ENCODE results near the gene XAF1. TPM values are rescaled to one million over a fixed set of nuclear protein-coding genes. Genes with fewer than 3 reads are reported as not detected.
"Not testable (repeated sequence)": the region's sequence is repeated elsewhere in the genome, so short reads cannot be mapped to it uniquely, and the experiment has no call there.

XAF1 gene
- total RNA-seq, 1 donor from 2014 or later = 0.91 TPM

DNA sequence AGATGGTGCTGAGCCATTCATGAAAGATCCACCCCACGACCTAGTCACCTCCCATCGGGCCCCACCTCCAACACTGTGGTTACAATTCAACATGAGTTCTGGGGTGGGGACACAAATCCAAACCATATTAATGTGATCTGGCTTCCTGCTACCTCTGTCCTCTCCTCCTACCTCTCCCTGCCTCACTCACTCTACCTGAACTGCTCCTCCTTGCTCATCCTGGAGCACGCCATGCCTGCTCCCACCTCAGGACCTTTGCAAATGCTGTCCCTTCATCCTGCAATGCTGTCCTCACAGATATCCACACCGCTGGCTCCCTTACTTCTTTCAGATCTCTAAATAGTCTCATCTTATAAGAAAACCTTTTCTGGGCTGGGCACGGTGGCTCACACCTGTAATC, 31.8 kb upstream of the XAF1 start:
- no peaks in the 10 kb centered on the region for H3K9me3 Mint-ChIP-seq (ENCODE audit: unreplicated experiment)
- H3K36me3 Mint-ChIP-seq (ENCODE audit: unreplicated experiment) = no peaks in the 10 kb centered on the region
- H3K4me3 Mint-ChIP-seq (ENCODE audit: unreplicated experiment) = no peak overlapping the region
- no peak overlapping the region for H3K27ac Mint-ChIP-seq (ENCODE audit: unreplicated experiment)
- TF ChIP-seq, protein P1, sequence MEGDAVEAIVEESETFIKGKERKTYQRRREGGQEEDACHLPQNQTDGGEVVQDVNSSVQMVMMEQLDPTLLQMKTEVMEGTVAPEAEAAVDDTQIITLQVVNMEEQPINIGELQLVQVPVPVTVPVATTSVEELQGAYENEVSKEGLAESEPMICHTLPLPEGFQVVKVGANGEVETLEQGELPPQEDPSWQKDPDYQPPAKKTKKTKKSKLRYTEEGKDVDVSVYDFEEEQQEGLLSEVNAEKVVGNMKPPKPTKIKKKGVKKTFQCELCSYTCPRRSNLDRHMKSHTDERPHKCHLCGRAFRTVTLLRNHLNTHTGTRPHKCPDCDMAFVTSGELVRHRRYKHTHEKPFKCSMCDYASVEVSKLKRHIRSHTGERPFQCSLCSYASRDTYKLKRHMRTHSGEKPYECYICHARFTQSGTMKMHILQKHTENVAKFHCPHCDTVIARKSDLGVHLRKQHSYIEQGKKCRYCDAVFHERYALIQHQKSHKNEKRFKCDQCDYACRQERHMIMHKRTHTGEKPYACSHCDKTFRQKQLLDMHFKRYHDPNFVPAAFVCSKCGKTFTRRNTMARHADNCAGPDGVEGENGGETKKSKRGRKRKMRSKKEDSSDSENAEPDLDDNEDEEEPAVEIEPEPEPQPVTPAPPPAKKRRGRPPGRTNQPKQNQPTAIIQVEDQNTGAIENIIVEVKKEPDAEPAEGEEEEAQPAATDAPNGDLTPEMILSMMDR (IDR thresholded peaks at IDR 0.05) = no peak
- DNase-seq (ENCODE audit: extremely low spot score, unreplicated experiment) = no peak
- peaks cover 28% of the 10 kb centered on the region for H3K27me3 Mint-ChIP-seq (ENCODE audit: unreplicated experiment)
- no peaks in the 10 kb centered on the region for H3K4me1 Mint-ChIP-seq (ENCODE audit: unreplicated experiment)

GRCh38 chr17:6729531-6729930, 26.3 kb upstream of the XAF1 start:
- DNase-seq (ENCODE audit: extremely low spot score, unreplicated experiment) = no peak

GRCh38 chr17:6746665-6747064, 9.2 kb upstream of the XAF1 start:
- H3K36me3 Mint-ChIP-seq (ENCODE audit: unreplicated experiment); H3K27ac Mint-ChIP-seq (ENCODE audit: unreplicated experiment); H3K4me1 Mint-ChIP-seq (ENCODE audit: unreplicated experiment); DNase-seq (ENCODE audit: extremely low spot score, unreplicated experiment); H3K9me3 Mint-ChIP-seq (ENCODE audit: unreplicated experiment); H3K4me3 Mint-ChIP-seq (ENCODE audit: unreplicated experiment): not testable (repeated sequence)
- peaks cover 18% of the 10 kb centered on the region for H3K27me3 Mint-ChIP-seq (ENCODE audit: unreplicated experiment)

More at GRCh38 chr17:6729531-6729930, 26.3 kb upstream of the XAF1 start:
- peaks cover 17% of the 10 kb centered on the region for H3K27me3 Mint-ChIP-seq (ENCODE audit: unreplicated experiment)
- H3K36me3 Mint-ChIP-seq (ENCODE audit: unreplicated experiment) = no peaks in the 10 kb centered on the region
- no peaks in the 10 kb centered on the region for H3K9me3 Mint-ChIP-seq (ENCODE audit: unreplicated experiment)
- no peak overlapping the region for H3K4me3 Mint-ChIP-seq (ENCODE audit: unreplicated experiment)
- TF ChIP-seq, protein P1 (IDR thresholded peaks at IDR 0.05) = no peak
- no peaks in the 10 kb centered on the region for H3K4me1 Mint-ChIP-seq (ENCODE audit: unreplicated experiment)
- no peak overlapping the region for H3K27ac Mint-ChIP-seq (ENCODE audit: unreplicated experiment)

GRCh38 chr17:6748617-6749016, 7.2 kb upstream of the XAF1 start:
- DNase-seq (ENCODE audit: extremely low spot score, unreplicated experiment) = no peak
- Mint-ChIP-seq H3K36me3 (ENCODE audit: unreplicated experiment) (no peaks in the 10 kb centered on the region), H3K27ac (ENCODE audit: unreplicated experiment) (no peak overlapping the region), H3K4me1 (ENCODE audit: unreplicated experiment) (peaks cover 16% of the 10 kb centered on the region), H3K9me3 (ENCODE audit: unreplicated experiment) (no peaks in the 10 kb centered on the region), H3K27me3 (ENCODE audit: unreplicated experiment) (peaks cover 11% of the 10 kb centered on the region), H3K4me3 (ENCODE audit: unreplicated experiment) (no peak overlapping the region)
- TF ChIP-seq, protein P1 (IDR thresholded peaks at IDR 0.05) = no peak

DNA sequence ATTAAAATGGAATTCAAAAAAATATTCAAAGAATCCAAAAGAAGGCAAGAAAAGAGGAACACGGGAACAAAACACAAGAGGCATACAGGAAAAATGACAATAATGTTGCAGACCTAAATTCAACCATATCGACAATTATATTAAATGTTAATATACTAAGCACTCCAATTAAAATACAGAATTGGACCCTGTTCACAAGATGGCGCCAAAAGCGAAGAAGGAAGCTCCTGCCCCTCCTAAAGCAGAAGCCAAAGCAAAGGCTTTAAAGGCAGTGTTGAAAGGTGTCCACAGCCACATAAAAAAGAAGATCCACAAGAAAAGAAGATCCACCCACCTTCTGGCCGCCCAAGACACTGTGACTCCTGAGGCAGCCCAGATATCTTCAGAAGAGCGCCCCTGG, 6.3 kb upstream of the XAF1 start:
- TF ChIP-seq, protein P1 (IDR thresholded peaks at IDR 0.05) = no peak
- H3K4me3 Mint-ChIP-seq (ENCODE audit: unreplicated experiment) = no peak overlapping the region

More for the DNA sequence above, 6.3 kb upstream of the XAF1 start:
- no peaks in the 10 kb centered on the region for H3K9me3 Mint-ChIP-seq (ENCODE audit: unreplicated experiment)
- peaks cover 9% of the 10 kb centered on the region for H3K27me3 Mint-ChIP-seq (ENCODE audit: unreplicated experiment)
- no peak overlapping the region for H3K27ac Mint-ChIP-seq (ENCODE audit: unreplicated experiment)
- DNase-seq (ENCODE audit: extremely low spot score, unreplicated experiment) = no peak
- H3K36me3 Mint-ChIP-seq (ENCODE audit: unreplicated experiment) = no peaks in the 10 kb centered on the region
- peaks cover 16% of the 10 kb centered on the region for H3K4me1 Mint-ChIP-seq (ENCODE audit: unreplicated experiment)
